Type B pancreatic cell (in vitro differentiated cells): ENCODE data around the gene RAD51B. TPM values are rescaled to one million over a fixed set of nuclear protein-coding genes. Genes with fewer than 3 reads are reported as not detected.
A peak's percentile ranks its signal among the peaks of the same experiment; 100 is the strongest.

Source experiments
- DNase-seq: peaks from one replicate; pipeline ENCODE4 v3.0.0; 2021; ENCODE audit warnings: mixed read lengths; ENCODE audit not compliant: unreplicated experiment; ENCODE audit errors: extremely low spot score
- H3K27ac Mint-ChIP-seq: 2 replicates; pipeline ENCODE4 v1.8.0; 2021; ENCODE audit warnings: mild to moderate bottlenecking, mixed read lengths
- H3K27me3 Mint-ChIP-seq: 2 replicates; pipeline ENCODE4 v1.8.0; 2021; ENCODE audit warnings: mixed read lengths
- H3K36me3 Mint-ChIP-seq: 2 replicates; pipeline ENCODE4 v1.8.0; 2021; ENCODE audit warnings: mixed read lengths
- H3K4me1 Mint-ChIP-seq: one replicate; pipeline ENCODE4 v1.8.0; 2021; ENCODE audit warnings: mixed read lengths; ENCODE audit not compliant: unreplicated experiment
- H3K4me3 Mint-ChIP-seq: 2 replicates; pipeline ENCODE4 v1.8.0; 2021; ENCODE audit warnings: mild to moderate bottlenecking, mixed read lengths
- H3K9me3 Mint-ChIP-seq: 2 replicates; pipeline ENCODE4 v1.8.0; 2021; ENCODE audit warnings: mixed read lengths
- total RNA-seq: library from RNA; stranded (reverse); gene quantifications from 2 replicates; pipeline ENCODE4 v1.2.1, GENCODE V29; 2021; ENCODE audit warnings: low replicate concordance
- TF ChIP-seq, protein P1 (sequence below): fragments of 200-600 bp; sonication (generic); conservative IDR thresholded peaks from 2 replicates; pipeline ENCODE4 v1.5.0; 2021; ENCODE audit warnings: antibody characterized with exemption, mild to moderate bottlenecking

The RAD51B gene
- total RNA-seq, 1 donor from 2014 or later: 27.3 TPM

DNA sequence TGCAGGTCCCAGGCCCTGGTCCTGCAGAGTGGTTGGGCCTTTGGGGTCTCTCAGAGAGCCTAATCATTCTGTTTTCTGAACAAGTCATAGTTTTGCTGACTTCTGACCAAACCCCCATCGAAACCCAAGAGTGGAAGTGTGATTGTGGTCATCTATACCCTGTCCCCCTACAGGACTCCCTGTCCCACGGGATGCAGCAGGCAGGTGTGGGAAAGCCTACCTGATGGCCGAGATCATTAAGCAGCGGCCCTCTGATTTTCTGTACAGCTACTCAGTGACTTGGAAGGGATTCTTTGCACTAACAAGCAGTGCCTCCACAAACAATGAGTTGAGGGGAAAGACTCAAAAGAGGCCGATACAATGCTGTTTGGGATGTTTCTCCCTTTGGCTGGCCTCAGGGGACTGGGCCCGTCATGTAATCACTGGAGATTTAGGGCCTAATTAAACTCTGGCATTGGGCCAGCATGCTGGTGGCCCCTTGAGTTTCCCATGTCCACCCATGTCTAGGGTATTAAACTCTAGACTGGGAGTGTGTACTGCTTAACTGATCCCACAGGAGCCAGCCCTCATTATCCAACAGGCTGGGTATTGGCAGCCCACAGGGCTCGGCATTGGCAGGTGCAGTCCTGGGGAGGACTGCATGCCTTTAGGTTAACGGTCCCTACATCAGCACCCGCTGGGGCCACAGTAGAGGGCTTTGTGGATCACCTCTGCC lies 780.5 kb downstream of the RAD51B start:
- no peaks in the 10 kb centered on the region for H3K27me3 Mint-ChIP-seq
- DNase-seq: no peak
- H3K27ac Mint-ChIP-seq: no peak overlapping the region
- TF ChIP-seq, protein P1, sequence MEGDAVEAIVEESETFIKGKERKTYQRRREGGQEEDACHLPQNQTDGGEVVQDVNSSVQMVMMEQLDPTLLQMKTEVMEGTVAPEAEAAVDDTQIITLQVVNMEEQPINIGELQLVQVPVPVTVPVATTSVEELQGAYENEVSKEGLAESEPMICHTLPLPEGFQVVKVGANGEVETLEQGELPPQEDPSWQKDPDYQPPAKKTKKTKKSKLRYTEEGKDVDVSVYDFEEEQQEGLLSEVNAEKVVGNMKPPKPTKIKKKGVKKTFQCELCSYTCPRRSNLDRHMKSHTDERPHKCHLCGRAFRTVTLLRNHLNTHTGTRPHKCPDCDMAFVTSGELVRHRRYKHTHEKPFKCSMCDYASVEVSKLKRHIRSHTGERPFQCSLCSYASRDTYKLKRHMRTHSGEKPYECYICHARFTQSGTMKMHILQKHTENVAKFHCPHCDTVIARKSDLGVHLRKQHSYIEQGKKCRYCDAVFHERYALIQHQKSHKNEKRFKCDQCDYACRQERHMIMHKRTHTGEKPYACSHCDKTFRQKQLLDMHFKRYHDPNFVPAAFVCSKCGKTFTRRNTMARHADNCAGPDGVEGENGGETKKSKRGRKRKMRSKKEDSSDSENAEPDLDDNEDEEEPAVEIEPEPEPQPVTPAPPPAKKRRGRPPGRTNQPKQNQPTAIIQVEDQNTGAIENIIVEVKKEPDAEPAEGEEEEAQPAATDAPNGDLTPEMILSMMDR: no peak
- peaks cover 9% of the 10 kb centered on the region for H3K36me3 Mint-ChIP-seq
- H3K4me1 Mint-ChIP-seq: peaks cover 62% of the 10 kb centered on the region
- no peak overlapping the region for H3K4me3 Mint-ChIP-seq
- no peaks in the 10 kb centered on the region for H3K9me3 Mint-ChIP-seq

DNA sequence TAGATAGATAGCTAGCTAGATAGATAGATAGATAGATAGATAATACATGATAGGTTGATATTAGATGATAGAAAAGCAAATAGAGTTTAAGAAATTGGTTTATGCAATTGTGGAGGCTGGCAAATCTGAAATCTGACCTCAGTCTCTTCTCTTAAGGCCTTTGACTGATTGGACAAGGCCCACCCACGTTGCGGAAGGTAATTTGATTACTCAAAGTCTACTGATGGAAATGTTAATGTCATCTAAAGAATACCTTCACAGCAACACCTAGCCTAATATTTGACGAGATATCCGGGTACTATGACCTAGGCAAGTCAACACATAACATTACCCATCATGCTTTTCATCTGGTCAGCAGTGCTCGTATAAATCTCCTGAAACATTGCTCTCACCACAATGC lies 782.9 kb downstream of the RAD51B start:
- no peak for DNase-seq
- Mint-ChIP-seq H3K9me3 (no peaks in the 10 kb centered on the region), H3K36me3 (peaks cover 14% of the 10 kb centered on the region), H3K4me1 (peaks cover 74% of the 10 kb centered on the region), H3K4me3 (no peak overlapping the region), H3K27me3 (no peaks in the 10 kb centered on the region), H3K27ac (no peak overlapping the region)
- TF ChIP-seq, protein P1: no peak

DNA sequence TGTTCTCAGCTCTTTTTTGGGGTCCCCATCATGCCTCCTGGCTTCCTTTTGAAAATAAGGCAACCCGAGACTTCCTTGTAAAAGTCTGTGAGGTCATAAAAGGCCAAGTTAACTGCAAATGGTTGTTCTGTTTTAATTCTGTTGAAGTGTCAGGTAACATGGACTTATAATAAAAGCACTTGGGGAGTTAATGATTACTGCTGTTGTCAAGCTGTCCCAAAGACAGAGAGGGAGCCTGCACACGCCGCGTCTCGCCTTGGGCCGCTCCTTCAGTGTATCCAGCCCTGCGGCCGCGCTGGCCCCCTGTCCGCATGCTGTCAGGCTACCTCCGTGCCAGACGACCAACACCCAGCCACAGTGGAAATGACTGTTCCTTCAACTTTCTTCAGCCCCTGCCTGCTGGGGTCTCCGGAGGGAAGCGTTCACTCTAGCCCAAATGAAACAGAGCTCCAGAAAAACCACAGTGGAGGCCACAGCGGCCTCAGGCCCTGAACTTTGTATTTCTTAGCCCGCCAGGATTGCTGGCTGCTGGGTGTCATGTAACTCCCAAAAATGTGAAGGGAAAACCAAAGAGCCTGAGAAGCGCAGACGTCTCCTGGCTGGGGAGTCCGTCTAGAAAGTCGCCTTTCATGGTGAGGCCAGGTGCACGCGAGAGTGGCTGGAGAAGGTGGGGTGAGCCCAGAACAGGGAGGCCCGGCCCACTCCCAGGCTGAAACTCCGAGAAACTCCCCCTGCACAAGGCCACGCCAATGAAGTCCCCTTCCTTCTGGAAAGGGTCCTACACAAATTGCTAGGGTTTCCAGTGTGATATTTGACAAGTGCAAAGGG lies 784.2 kb downstream of the RAD51B start:
- DNase-seq: no peak
- Mint-ChIP-seq H3K36me3 (peaks cover 8% of the 10 kb centered on the region), H3K4me1 (peaks cover 70% of the 10 kb centered on the region), H3K27me3 (no peaks in the 10 kb centered on the region), H3K9me3 (no peaks in the 10 kb centered on the region), H3K4me3 (peak overlapping the region; percentile 17), H3K27ac (peak overlapping the region; percentile 36)
- TF ChIP-seq, protein P1: no peak

DNA sequence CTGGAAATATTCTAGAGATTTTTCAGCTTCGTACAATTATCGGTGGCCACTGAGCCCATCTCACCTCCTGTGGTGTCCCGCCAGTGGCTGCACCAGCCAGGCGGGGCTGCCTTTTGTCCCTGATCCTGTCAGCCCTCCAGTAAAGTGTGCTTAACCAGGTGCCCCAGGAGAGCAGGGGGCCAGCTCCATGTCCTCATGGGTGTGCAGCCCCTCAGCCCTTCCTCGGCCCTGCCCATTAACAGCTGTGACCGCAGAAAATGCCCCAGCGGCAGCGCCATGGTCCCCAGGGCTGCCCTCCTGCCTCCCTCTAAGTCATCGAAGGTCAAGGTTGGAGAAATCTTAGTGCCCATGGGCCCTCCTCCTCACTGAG lies 784.8 kb downstream of the RAD51B start:
- H3K4me1 Mint-ChIP-seq: peaks cover 64% of the 10 kb centered on the region
- H3K36me3 Mint-ChIP-seq: peaks cover 4% of the 10 kb centered on the region
- DNase-seq: no peak
- H3K27me3 Mint-ChIP-seq: no peaks in the 10 kb centered on the region
- TF ChIP-seq, protein P1: no peak
- no peak overlapping the region for H3K27ac Mint-ChIP-seq
- H3K9me3 Mint-ChIP-seq: no peaks in the 10 kb centered on the region
- H3K4me3 Mint-ChIP-seq: no peak overlapping the region

DNA sequence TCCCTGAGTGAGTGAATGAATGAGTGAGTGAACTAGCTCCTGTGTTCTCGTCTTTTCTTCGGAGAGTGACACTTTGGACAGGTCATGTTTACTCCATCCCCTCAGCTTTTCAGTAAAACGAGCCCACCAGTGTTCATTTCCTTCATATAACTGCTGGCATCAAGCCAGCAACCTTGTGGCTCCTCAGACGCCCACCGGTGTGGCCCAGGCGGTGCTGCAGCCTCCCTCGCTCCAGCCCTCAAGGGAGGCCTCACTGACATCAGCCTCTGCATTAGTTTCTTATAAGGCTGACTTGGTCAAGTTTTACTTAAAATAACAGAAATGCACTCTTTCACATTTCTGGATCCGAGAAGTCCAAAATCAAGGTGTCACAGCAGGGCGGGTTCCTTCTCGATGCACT lies 785.2 kb downstream of the RAD51B start:
- H3K27me3 Mint-ChIP-seq: no peaks in the 10 kb centered on the region
- DNase-seq: no peak
- no peak overlapping the region for H3K27ac Mint-ChIP-seq
- TF ChIP-seq, protein P1: no peak
- peaks cover 59% of the 10 kb centered on the region for H3K4me1 Mint-ChIP-seq
- peaks cover 4% of the 10 kb centered on the region for H3K36me3 Mint-ChIP-seq
- no peaks in the 10 kb centered on the region for H3K9me3 Mint-ChIP-seq
- H3K4me3 Mint-ChIP-seq: no peak overlapping the region
